Measurements from ENCODE around the gene GNAT2. TPM values are rescaled to one million over a fixed set of nuclear protein-coding genes. Genes with fewer than 3 reads are reported as not detected.

Gene GNAT2
- total RNA-seq, 1 experiment from 2014 or later, result 0.20 TPM

- no peak overlapping the region for H2BK5ac ChIP-seq (ENCODE audit: insufficient read length, low read length)
- H3K23ac ChIP-seq (ENCODE audit: insufficient read length, low read depth, low read length), result no peak overlapping the region
- H2BK15ac ChIP-seq (ENCODE audit: low read depth, low read length), result no peak overlapping the region
- no peak overlapping the region for H2AK5ac ChIP-seq (ENCODE audit: insufficient read length, low read length)
- no peak overlapping the region for H3K27ac ChIP-seq (ENCODE audit: insufficient read length, low read depth, low read length)
- no peak overlapping the region for H3K56ac ChIP-seq (ENCODE audit: insufficient read length, low read depth, low read length)
- no peaks in the 10 kb centered on the region for H3K27me3 ChIP-seq (ENCODE audit: insufficient read depth, low read length)
- Mint-ChIP-seq H3K36me3 (ENCODE audit: insufficient read depth in 1 of 3, low read depth in 3 of 3) (peaks cover 5 to 41% (median 40%) of the 10 kb centered on the region in 3 experiments; a peak in 6 of 7 replicates), H3K4me3 (no peak overlapping the region), H3K27me3 (ENCODE audit: low read depth) (no peaks in the 10 kb centered on the region), H3K27ac (no peak overlapping the region), H3K9me3 (no peaks in the 10 kb centered on the region), H3K4me1 (no peaks in the 10 kb centered on the region)
- H3K9ac ChIP-seq (ENCODE audit: extremely low read depth, insufficient read length, low read length), result no peak overlapping the region
- no peak overlapping the region for H4K91ac ChIP-seq (ENCODE audit: insufficient read length, low read depth, low read length)
- H4K20me1 ChIP-seq (ENCODE audit: control insufficient read depth, insufficient read depth, insufficient read length), result no peaks in the 10 kb centered on the region
- no peak overlapping the region for H2BK20ac ChIP-seq (ENCODE audit: low read depth, low read length, poor library complexity, severe bottlenecking)
- H2BK12ac ChIP-seq (ENCODE audit: insufficient read length, low read depth, low read length), result no peak overlapping the region
- no peak overlapping the region for H3K14ac ChIP-seq (ENCODE audit: insufficient read depth, low read length)
- H2AFZ ChIP-seq (ENCODE audit: low read length), result no peak overlapping the region
- H3K79me1 ChIP-seq (ENCODE audit: insufficient read depth, low read depth, low read length, poor library complexity, severe bottlenecking), result no peaks in the 10 kb centered on the region
- no peak overlapping the region for H2BK120ac ChIP-seq (ENCODE audit: low read depth, low read length, poor library complexity, severe bottlenecking)
- H3K18ac ChIP-seq (ENCODE audit: insufficient read length, low read depth, low read length), result no peak overlapping the region
- H3K79me2 ChIP-seq (ENCODE audit: insufficient read depth, low read length), result no peaks in the 10 kb centered on the region
- H3K23me2 ChIP-seq (ENCODE audit: insufficient read length, low read depth, low read length, poor library complexity, severe bottlenecking), result no peaks in the 10 kb centered on the region
- no peak overlapping the region for H4K5ac ChIP-seq (ENCODE audit: insufficient read length, low read depth, low read length)
- H3T11ph ChIP-seq (ENCODE audit: low read length), result no peak overlapping the region
- H4K8ac ChIP-seq (replicated peaks; ENCODE audit: insufficient read length, low read depth, low read length), result no peak overlapping the region
- H3K4me2 ChIP-seq (ENCODE audit: insufficient read depth, insufficient read length, low read length), result no peak overlapping the region
- DNase-seq, result no peak
- H3K4ac ChIP-seq (ENCODE audit: low read depth, low read length), result no peak overlapping the region
- no peaks in the 10 kb centered on the region for H3K9me3 ChIP-seq (ENCODE audit: control insufficient read depth, low read depth, low read length)
- no peak for TF ChIP-seq CTCF (conservative IDR thresholded peaks at IDR 0.05)
- H3K4me1 ChIP-seq (ENCODE audit: insufficient read depth, low read length), result no peaks in the 10 kb centered on the region
These were observed 26.5 kb downstream of the GNAT2 start for GRCh38 chr1:109592916-109593315.
